HS-5 (cell line): ENCODE measurements around the gene DNAJC1.
"Not testable (repeated sequence)": the region's sequence is repeated elsewhere in the genome, so short reads cannot be mapped to it uniquely, and the experiment has no call there.

Experiments
- DNase-seq: peaks from one replicate; pipeline ENCODE4 v3.0.0-alpha.2; 2012; ENCODE audit warnings: low read depth

The DNAJC1 gene

DNA sequence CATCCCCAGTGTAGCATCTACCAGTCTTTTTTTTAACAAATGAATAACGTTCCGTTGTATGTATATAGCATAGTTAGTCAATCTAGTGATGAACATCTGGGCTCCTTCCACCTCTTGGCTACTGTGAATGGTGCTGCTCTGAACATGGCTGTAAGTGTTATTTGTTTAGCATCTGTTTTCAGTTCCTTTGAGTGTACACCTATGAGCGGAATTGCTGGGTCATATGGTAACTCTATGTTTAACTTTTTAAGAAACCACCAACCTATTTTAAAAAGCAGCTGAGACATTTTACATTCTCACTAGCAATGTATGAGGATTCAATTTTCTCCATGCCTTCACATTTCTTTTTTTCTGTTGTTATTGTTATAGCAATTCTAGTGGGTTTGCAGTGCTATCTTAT lies 178.2 kb downstream of the DNAJC1 start:
- no peak for DNase-seq

DNA sequence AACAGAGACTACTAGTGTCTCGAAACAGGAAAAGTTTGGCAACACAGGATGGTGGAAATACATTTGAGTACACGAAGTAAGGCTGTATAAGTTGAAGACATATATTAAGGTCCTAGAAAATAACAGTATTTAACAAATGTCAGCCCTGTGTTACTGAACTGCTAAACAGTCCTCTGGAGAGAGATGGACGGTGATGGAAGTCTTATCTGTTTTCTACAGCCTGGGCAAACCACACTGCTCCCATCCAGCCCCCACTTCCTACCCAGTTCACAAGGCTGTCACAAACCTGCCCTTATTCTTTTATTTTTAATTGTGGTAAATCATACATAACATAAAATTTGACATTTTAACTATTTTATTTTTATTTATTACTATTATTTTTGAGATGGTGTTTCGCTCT lies 179.1 kb downstream of the DNAJC1 start:
- DNase-seq = no peak

DNA sequence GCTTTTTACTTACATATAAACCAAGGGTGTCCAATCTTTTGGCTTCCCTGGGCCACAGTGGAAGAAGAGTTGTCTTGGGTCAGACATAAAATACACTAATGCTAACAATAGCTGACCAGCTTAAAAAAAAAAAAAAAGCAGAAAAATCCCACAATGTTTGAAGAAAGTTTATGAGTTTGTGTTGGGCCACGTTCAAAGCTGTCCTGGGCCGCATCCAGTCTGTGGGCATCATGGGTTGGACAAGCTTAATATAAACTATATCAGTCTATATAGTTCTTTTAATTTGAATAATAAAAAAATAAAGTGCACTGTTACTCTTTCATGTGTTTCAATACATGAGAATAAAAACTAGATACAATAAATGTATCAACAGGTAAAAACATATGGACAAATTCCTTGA lies 179.9 kb downstream of the DNAJC1 start:
- DNase-seq = no peak

DNA sequence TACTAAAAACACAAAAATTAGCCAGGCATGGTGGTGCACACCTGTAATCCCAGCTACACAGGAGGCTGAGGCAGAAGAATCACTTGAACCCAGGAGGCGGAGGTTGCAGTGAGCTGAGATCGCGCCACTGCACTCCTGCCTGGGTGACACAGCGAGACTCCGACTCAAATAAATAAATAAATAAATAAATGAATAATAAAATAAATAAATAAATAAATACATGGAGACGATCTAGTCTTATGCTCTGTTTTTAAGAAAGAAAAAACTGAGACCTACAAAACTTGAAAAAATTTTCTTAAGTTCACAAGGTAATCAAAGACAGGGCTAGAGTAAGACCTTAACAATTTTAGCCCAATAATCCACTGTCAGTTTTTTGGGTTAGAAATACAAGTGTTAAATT lies 181.3 kb downstream of the DNAJC1 start:
- not testable (repeated sequence) for DNase-seq

DNA sequence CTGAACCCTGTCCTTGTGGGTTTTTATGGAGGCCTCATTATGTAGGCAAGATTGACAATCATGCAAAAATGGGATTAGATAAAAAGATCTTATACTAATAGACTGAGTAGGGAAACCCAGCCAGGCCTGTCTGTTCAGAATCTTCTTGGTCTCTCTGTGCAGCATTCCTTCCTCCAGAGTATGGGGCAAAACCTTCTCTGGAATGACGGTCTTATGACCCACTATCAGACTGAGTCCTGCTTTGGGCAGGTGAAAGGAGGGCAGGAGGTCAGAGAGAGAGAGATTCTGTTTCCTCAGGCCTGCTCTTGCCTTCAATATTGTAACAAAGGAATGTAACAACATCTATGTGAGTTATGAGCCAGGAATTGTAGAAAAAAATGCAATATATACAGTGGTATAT lies 182.6 kb downstream of the DNAJC1 start:
- no peak for DNase-seq

DNA sequence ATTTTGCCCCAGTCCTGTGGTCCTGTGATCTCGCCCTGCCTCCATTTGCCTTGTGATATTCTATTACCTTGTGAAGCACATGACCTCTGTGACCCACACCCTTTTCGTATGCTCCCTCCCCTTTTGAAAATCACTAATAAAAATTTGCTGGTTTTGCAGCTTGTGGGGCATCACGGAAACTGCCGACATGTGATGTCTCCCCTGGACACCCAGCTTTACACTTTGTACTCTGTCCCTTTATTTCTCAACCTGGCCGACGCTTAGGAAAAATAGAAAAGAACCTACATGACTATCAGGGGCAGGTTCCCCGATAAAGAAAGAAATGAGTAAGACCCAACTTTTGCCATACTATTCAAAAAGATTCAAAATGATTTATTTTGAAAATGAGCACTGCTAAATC lies 185.1 kb downstream of the DNAJC1 start:
- not testable (repeated sequence) for DNase-seq

DNA sequence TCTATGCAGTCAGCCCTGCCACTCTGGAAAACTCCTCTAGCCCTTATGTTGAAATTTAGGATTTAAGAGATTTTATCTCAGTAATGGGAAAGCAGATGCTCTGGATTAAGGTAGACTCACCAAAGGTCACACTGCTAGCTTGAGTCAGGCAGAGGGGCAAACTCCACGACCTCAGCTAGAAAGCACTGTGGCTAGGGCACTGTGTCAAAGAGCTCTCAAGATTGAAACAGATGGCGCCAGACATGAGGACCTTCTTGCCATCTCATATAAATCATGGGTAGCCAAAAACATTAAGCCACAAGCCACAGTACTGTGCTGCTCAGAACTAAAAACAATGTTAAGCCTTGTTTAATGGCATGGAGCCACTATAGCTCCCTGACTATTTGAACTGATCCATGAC lies 188.7 kb downstream of the DNAJC1 start:
- DNase-seq = no peak

DNA sequence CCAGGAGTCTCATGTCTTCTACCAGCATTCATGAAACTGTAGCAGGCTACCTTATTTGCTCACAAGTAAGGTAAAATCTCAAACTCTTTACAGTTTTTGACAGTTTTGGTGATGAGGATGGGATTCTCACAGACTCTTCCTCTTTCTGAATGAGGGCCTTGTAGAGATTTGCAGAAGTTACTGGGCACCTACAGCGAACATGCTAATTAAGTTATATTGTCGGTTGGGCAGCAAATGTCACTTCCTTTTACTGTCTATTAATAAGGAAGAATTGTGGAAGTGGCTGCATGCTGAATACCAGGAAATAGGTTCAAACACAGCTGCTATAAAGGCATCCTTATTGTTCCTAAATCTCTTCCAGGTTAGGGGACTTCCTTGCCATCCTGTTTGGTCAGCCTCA lies 189.6 kb downstream of the DNAJC1 start:
- no peak for DNase-seq

DNA sequence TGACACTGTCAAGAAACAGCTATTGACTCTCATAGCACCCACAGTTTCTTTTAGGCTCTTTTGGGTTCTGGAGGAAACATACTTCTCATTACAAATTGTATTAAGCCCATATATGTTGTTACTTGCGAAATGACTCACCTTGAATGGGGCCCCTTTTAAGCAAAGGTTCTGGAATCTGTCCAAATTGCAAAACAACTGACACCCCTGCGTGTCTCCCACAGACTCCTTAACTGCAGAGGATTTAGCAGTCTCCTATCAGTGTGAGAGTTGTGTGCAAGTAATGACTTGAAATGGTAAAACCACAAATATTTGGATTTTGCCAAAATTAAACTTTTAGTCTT lies 192.3 kb downstream of the DNAJC1 start:
- no peak for DNase-seq

DNA sequence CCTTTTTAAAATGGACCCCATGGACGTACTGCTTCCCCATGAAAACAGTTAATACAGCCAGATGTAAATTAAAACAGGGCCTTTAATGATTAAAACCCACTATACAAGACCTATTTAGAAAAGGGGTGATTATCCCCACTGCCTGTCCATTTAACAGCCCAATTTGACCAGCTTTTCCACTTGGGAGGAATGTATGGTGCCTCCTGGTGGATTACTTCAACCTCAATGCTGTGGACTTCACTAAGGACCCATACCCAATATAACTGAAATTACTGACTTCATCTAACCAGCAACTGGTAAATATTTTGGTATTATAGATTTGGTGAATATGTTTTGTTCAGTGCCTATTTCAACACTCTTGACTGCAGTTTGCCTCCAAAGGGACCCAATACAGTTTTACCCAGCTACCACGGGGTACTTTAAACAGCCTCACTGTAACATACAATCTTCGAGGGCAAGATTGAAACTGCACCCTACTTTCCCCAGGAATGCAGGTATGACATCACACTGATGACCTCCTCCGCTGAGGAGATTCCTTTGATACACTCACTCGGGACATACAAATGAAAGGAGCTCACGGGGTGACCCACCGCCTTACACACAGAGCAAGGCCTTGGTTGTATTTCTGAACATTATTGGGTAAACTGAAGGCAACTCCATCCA lies 192.8 kb downstream of the DNAJC1 start:
- no peak for DNase-seq

DNA sequence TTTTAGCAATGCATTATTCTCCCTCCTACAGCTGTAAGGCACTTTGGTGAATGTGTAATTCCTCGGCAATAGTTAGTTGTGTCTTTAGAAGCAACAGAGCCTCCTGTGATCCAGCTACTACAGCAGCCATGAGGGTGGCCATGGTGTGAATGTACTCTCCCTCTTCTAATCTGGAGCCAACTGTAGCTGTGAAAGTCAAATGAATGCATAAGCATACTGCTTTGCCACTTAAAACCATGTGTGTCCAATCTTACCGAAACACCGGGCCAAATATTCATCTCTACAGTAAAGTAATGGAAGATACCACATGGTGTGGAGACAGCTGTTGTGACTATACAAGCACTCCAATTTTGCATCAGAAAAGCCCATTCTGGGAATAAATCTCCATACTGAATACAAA lies 195.0 kb downstream of the DNAJC1 start:
- no peak for DNase-seq

DNA sequence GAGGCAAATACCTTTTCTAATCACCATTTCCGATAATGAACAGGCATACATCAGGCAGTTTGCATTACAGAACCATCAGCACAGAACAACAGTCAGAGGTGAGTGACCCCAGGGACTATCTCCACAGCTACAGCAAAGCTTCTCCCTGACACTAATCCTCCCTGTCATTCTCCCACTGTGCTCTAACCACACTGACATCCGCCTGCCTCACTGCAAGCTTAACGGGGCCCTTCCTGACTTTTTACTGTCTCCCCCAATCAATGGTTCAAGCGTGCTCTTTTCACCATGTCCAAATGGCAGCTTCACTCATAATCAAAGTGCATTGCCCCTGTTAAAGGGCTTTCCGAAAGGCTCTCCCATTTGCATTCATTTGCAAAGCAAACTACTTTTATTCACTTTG lies 196.3 kb downstream of the DNAJC1 start:
- DNase-seq = no peak

DNA sequence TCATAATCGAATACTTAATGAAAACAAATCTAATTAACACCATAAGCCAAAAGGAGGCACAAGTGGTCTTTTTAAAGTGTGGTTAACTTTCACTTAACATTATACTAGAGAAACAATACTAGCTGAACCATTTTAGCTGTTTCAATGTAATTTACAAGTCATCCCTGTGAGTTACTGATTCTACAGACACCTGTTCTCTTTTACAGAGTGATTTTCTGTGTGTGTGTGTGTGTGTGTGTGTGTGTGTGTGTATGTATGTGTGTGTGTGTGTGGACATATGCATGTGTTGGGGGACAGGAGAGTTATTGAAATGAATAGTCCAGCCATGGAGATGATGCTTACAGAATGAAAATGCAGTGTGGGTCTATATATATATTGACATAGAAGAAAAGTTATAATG lies 200.2 kb downstream of the DNAJC1 start:
- DNase-seq = no peak

DNA sequence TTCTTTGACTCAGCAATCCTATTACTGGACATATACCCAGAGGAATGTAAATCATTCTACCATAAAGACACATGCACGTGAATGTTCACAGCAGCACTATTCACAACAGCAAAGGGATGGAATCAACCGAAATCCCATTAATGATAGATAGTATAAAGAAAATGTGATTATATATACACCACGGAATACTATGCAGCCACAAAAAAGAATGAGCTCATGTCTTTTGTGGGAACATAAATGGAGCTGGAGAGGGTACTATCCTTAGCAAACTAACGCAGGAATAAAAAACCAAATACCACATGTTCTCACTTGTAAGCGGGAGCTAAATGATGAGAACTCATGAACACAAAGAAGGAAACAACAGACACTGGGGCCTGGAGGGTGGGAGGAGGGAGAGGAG lies 201.9 kb downstream of the DNAJC1 start:
- DNase-seq = no peak

DNA sequence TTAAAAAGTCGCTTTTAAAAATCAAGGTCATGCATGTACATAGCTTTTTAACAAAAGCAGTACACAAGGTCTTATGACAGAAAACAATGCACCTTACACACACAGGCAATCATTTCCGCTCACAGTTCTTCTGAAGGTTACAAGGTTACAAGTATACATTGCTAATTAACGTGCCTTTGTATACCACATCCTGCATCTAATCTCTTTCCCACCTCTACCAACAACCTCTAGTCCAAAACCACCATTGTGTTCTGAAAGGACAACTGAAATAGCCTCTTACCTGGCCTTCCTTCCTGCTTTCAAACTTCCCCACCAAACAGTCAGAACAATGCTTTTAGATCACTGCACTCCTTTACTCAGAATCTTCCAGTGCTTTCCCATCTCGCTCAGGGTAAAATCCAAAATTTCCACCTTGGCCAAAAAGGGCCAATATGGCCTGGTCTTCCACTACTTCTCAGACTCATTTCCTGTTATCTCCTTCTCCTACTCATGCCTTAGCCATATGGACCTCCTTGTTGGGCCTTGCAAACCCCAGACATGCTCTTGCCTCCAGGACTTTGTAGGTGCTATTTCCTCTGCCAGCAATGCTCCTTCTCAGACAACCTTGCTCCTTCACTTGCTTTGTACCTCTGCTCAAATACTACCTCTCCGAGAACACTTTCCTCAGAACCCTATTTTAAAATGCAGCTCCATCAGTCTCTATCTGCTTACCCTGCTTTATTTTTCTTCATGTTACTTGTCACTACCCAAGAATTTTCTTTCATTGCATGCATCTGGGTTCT lies 205.4 kb downstream of the DNAJC1 start:
- DNase-seq = no peak

DNA sequence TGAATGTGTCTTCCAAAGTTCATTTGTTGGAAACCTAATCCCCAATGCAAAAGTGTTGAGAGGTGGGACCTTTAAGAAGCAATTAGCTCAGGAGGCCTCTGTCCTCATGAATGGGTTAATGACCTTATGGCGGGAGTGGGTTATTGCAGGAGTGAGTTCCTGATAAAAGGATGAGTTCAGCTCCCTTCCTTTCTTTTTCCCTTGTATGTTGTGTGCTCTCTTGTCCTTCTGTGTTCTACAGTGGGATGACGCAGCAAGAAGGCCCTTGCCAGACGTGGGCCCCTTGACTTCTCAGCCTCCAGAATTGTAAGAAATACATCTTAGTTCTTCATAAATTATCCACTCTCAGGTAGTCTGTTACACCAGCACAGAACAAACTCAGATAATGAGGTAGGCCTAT lies 206.0 kb downstream of the DNAJC1 start:
- DNase-seq = no peak

DNA sequence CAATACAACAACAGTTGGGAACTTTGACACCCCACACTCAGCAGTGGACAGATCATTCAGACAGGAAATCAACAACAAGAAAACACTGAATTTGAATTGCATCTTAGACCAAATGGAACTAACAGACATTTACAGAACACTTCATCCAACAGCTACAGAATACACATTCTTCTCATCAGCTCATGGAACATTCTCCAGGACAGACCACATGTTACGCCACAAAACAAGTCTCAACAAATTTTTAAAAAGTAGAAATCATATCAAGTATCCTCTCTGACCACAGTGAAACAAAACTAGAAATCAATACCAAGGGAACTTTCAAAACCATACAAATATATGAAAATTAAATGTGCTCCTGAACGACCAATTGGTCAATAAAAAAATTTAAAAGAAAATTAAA lies 212.3 kb downstream of the DNAJC1 start:
- DNase-seq = no peak

DNA sequence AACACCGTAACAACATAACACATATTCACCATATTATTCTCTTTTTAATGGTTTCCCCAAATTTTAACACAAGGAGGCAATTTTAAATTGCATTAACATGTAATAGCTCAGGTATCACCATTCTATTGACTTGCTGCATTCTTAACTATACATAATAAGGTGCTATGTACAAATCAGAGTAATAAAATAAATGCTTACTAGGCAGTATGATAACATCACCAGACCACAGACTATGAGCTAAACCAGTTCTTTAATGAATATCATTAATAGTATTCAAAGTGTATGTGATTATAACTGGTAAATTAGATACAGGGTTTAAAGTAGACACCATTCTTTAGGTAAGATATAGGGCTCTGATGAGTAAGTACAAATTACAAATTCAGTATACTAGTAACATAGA lies 226.6 kb downstream of the DNAJC1 start:
- no peak for DNase-seq

DNA sequence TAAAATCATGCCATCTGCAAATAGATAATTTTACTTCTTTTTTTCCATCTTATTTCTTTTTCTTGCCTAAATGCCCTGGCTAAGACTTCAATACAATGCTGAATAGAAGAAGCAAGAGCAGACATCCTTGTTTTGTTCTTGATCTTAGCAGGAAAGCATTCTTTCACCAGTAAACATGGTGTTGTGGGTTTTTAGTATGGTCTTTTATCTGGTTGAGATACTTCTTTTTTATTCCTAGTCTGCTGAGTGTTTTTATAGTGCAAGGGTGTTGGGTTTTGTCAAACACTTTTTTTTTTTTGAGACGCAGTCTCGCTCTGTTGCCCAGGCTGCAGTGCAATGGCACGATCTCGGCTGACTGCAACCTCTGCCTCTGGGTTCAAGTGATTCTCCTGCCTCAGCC lies 232.3 kb downstream of the DNAJC1 start:
- no peak for DNase-seq

DNA sequence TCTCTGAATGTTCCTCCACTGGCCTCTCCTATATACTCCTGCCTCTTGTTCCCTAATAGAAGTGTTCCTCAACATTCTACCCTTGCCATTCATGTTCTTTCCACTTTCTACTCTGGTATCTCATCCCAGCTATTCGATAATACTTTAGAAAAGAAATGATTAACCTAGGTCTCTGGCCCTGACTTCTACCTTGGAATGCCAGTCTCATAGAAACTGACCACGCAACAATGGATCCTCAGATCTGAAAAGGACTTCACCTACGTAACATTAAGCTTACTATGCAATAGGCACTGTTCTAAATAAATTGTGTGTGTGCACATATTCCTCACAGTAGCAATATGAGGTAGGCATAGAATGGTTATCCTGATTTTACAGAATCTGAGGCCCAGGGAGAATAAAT lies 234.5 kb downstream of the DNAJC1 start:
- DNase-seq = no peak

DNA sequence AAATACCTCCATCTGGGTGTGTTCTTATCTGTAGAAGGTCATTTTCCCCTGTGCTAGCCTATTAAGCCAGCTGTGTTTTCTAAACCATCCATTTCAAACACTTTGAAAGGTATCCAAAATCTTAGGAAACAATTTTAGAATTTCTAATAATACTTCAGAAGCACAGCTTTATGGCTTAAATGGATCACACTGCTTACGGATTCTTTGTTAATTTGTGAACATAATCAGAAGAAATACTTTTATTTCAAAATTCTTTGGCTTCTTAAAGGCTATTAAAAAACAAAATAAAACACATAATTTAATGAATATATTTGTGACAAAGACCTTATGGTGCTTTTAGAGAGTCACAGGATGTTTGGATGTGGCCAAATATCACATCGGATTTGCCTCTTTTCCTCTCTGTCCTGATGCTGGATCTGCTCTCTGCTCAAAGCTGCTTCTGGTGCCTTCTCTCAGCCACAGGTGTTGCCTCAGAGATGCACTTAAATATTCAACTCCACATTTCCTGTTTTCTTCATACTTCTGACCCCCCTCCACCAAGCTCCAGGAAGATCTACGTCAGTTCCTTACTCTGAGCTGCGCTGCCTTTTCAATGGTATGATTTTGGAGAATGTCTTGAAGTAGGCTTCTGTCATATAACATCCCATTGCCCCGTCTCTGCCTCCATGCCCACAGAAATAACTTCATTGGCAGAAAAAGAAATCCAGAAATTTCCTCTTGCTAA lies 238.9 kb downstream of the DNAJC1 start:
- DNase-seq = no peak

DNA sequence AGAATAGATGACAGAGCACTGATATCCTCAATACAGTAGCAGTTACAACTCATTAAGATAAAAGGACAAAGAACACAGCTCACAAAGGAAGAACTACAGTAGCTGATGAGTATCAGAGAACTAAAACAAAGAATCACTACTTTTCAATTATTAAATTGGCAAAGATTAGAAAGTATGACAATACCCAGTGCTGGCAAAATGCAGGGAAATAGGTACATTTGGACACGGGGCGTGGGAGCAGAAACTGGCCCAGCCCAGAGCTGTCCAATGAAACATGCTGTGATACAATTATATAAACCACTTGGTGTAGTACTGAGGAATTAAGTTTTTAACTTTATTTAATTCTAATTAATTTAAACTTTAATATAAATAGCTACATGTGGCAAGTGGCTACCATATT lies 243.2 kb downstream of the DNAJC1 start:
- DNase-seq = no peak

DNA sequence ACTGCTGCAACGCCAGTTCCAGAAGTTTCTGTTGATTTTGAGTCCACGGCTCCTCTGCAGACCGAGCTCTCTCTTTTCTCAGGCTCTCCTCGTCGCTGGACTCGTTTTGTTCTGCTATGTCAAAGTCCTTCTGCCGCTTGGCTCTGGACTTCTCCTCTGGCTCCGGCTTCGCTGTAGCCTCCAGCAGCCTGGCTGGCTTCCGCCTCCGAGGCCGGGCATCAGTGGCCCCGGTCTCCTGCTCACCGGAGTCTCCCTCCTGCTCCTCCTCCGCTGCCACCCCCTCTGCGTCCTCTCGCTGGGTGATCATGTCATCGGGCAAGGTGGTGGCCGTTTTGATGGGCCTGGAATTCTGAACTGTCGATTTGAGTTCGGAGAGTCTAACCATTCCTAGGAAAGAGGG lies 244.3 kb downstream of the DNAJC1 start:
- no peak for DNase-seq

DNA sequence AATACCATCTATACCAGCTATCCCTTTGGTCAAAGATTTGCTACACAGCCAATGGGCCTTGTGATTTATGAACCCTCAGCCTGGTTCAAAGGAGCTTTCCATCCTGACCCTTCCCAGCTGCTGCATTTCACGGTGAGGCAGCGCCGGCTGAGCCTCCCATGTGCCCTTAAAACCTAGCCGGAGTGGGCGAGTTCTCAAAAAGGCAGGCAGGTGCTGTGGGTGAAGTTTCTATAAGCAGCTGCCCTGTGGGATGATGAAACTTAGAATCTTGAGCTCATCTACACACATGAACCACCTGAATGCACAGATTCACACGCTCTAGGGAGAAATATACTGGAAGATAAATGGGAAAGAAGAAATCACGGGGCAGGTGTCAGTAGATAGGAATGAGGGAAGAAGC lies 244.8 kb downstream of the DNAJC1 start:
- DNase-seq = no peak
